RWPE2 (cell line): ENCODE data around the gene NAV2.
"Not testable (repeated sequence)": the region's sequence is repeated elsewhere in the genome, so short reads cannot be mapped to it uniquely, and the experiment has no call there.

Source experiments
- ATAC-seq: fragments of 200-7000 bp; cut with Tn5 transposase; 3 replicates; pipeline ENCODE4 v1.9.1; 2021; ENCODE audit warnings: low read depth
- DNase-seq: peaks from one replicate; pipeline ENCODE4 v3.0.0-alpha.2; 2020; ENCODE audit warnings: low spot score
- H3K27ac ChIP-seq: fragments of 450-650 bp; 2 replicates; pipeline ENCODE4 v1.5.1; 2017; ENCODE audit warnings: mild to moderate bottlenecking; ENCODE audit not compliant: poor library complexity, severe bottlenecking
- H3K27me3 ChIP-seq: fragments of 250-450 bp; sonication (Bioruptor Pico); 2 replicates; pipeline ENCODE4 v1.5.1; 2021; ENCODE audit warnings: mild to moderate bottlenecking, moderate library complexity; ENCODE audit not compliant: insufficient read depth, poor library complexity, severe bottlenecking
- H3K36me3 ChIP-seq: fragments of 250-450 bp; sonication (Bioruptor Pico); 2 replicates; pipeline ENCODE4 v1.5.1; 2020; ENCODE audit warnings: low read depth, mild to moderate bottlenecking, moderate library complexity
- H3K4me1 ChIP-seq: fragments of 250-450 bp; sonication (Bioruptor Pico); 2 replicates; pipeline ENCODE4 v1.5.1; 2021; ENCODE audit warnings: mild to moderate bottlenecking, moderate library complexity; ENCODE audit not compliant: insufficient read depth, poor library complexity, severe bottlenecking
- H3K4me3 ChIP-seq: fragments of 250-450 bp; sonication (Bioruptor Pico); 2 replicates; pipeline ENCODE4 v1.5.1; 2021; ENCODE audit warnings: mild to moderate bottlenecking, moderate library complexity; ENCODE audit not compliant: severe bottlenecking
- H3K9me3 ChIP-seq: fragments of 250-450 bp; sonication (Bioruptor Pico); 2 replicates; pipeline ENCODE4 v1.5.1; 2021; ENCODE audit warnings: mild to moderate bottlenecking, moderate library complexity; ENCODE audit not compliant: severe bottlenecking
- CTCF ChIP-seq: fragments of 450-650 bp; IDR thresholded peaks from one replicate; pipeline ENCODE4 v1.5.1; 2017; ENCODE audit warnings: mild to moderate bottlenecking, moderate library complexity; ENCODE audit not compliant: poor library complexity, severe bottlenecking

The NAV2 gene

GRCh38 chr11:20126724-20127123 lies 414.1 kb downstream of the NAV2 start:
- TF ChIP-seq CTCF = no peak
- ATAC-seq = no peak
- Histone ChIP-seq H3K4me3 (no peak overlapping the region), H3K4me1 (no peaks in the 10 kb centered on the region), H3K9me3 (no peaks in the 10 kb centered on the region), H3K36me3 (no peaks in the 10 kb centered on the region), H3K27me3 (no peaks in the 10 kb centered on the region), H3K27ac (no peak overlapping the region)
- no peak for DNase-seq

GRCh38 chr11:20127671-20128527 lies 415.3 kb downstream of the NAV2 start:
- Histone ChIP-seq H3K27ac (no peak overlapping the region), H3K27me3 (no peaks in the 10 kb centered on the region), H3K4me3 (no peak overlapping the region), H3K9me3 (no peaks in the 10 kb centered on the region), H3K4me1 (no peaks in the 10 kb centered on the region), H3K36me3 (no peaks in the 10 kb centered on the region)
- ATAC-seq = peak; percentile 77
- no peak for DNase-seq
- peak; percentile 89 for TF ChIP-seq CTCF

- not testable (repeated sequence) for H3K27ac ChIP-seq, H3K4me1 ChIP-seq, ATAC-seq, H3K4me3 ChIP-seq, H3K9me3 ChIP-seq, DNase-seq, H3K36me3 ChIP-seq, H3K27me3 ChIP-seq
- TF ChIP-seq CTCF = peak; percentile 61
Observed at GRCh38 chr11:20128528-20128825, 415.8 kb downstream of the NAV2 start.

GRCh38 chr11:20129665-20130064 lies 417.0 kb downstream of the NAV2 start:
- Histone ChIP-seq H3K4me3 (no peak overlapping the region), H3K9me3 (no peaks in the 10 kb centered on the region), H3K36me3 (no peaks in the 10 kb centered on the region), H3K27ac (no peak overlapping the region), H3K4me1 (no peaks in the 10 kb centered on the region), H3K27me3 (no peaks in the 10 kb centered on the region)
- no peak for ATAC-seq
- DNase-seq = no peak
- no peak for TF ChIP-seq CTCF
